K562 (cell line): Measurements from ENCODE around the gene BANK1. TPM values are rescaled to one million over a fixed set of nuclear protein-coding genes. Genes with fewer than 3 reads are reported as not detected.

Source experiments
- ATAC-seq: fragments of 200-7000 bp; cut with Tn5 transposase; 3 replicates; pipeline ENCODE4 v1.9.1; 2020; ENCODE audit warnings: moderate library complexity
- BruUV-seq: library from RNA; stranded (reverse); fragments of 400-500 nt; replicated peaks from 2 replicates; lab custom pipeline; 2021; lab: Mats Ljungman, UMichigan
- CTCF ChIA-PET: fragments of 300-600 bp; formaldehyde crosslinking; extraction: SDS; loops from one replicate; lab custom pipeline; 2021; ENCODE audit warnings: low intra/inter-chr PET ratio; lab: Yijun Ruan, JAX
- POLR2A ChIA-PET: fragments of 300-600, 350-650 bp; sonication (Branson Sonifier 250); formaldehyde crosslinking; extraction: SDS; loops from one replicate; lab custom pipeline; 2021; ENCODE audit warnings: antibody characterized with exemption, inconsistent platforms; lab: Yijun Ruan, JAX
- DNase-seq, 4 experiments: peaks; one replicate each; pipeline versions ENCODE4 v3.0.0 to v3.0.0-alpha.2; 2011 to 2018; ENCODE audit warnings: low spot score in 3 of 4, mixed read lengths in 3 of 4; ENCODE audit errors: extremely low read depth in 1 of 4
- FAIRE-seq: peaks from 2 replicates; lab custom pipeline; 2011; peaks lifted over from hg19 to GRCh38; lab: Jason Lieb, UNC
- H2AFZ ChIP-seq: 2 replicates; pipeline ENCODE4 v1.6.0; 2011; ENCODE audit warnings: low read depth, low read length, control low read depth, inconsistent platforms
- H3K27ac ChIP-seq: fragments of 200-600 bp; 3 replicates; pipeline ENCODE4 v1.8.0; 2011; ENCODE audit warnings: low read depth, mild to moderate bottlenecking, control low read depth, inconsistent platforms, low read length, moderate library complexity, mixed read lengths; ENCODE audit errors: extremely low read depth
- H3K27me3 ChIP-seq, 2 experiments: fragments of 300-600 bp in 1 of 2; 2 replicates in 1 of 2; 3 replicates in 1 of 2; pipeline versions ENCODE4 v1.6.0 to v1.8.0; 2011; ENCODE audit warnings: inconsistent platforms in 2 of 2, low read length in 2 of 2, mild to moderate bottlenecking in 1 of 2, mixed read lengths in 1 of 2, moderate library complexity in 1 of 2; ENCODE audit not compliant: control insufficient read depth in 2 of 2, insufficient read depth in 2 of 2
- H3K36me3 ChIP-seq: fragments of 300-600 bp; 3 replicates; pipeline ENCODE4 v1.8.0; 2011; ENCODE audit warnings: mild to moderate bottlenecking, low read length, inconsistent platforms; ENCODE audit not compliant: control insufficient read depth, insufficient read depth
- H3K4me1 ChIP-seq, 2 experiments: fragments of 200-600 bp in 1 of 2; replicated peaks in 1 of 2; 2 replicates in 1 of 2; 3 replicates in 1 of 2; pipeline versions ENCODE4 v1.5.1 to v1.8.0; 2011; ENCODE audit warnings: inconsistent platforms in 2 of 2, low read length in 2 of 2, mild to moderate bottlenecking in 1 of 2, mixed read lengths in 1 of 2, moderate library complexity in 1 of 2; ENCODE audit not compliant: control insufficient read depth in 2 of 2, insufficient read depth in 2 of 2
- H3K4me2 ChIP-seq: 2 replicates; pipeline ENCODE4 v1.6.1; 2011; ENCODE audit warnings: low read length, control low read depth, inconsistent platforms, mixed read lengths; ENCODE audit not compliant: insufficient read depth
- H3K4me3 ChIP-seq: fragments of 200-600 bp; sonication (generic), shearing (Covaris generic); 2 replicates; pipeline ENCODE4 v1.5.1; 2016; ENCODE audit warnings: control low read depth, inconsistent platforms
- H3K79me2 ChIP-seq: fragments of 200-600 bp; 3 replicates; pipeline ENCODE4 v1.8.0; 2011; ENCODE audit warnings: low read length, inconsistent platforms; ENCODE audit not compliant: control insufficient read depth, insufficient read depth
- H3K9ac ChIP-seq, 2 experiments: 2 replicates each; pipeline versions ENCODE4 v1.6.0 to v1.6.1; 2011; ENCODE audit warnings: low read depth in 2 of 2, low read length in 2 of 2, control low read depth in 1 of 2, inconsistent platforms in 1 of 2, mild to moderate bottlenecking in 1 of 2, mixed read lengths in 1 of 2; ENCODE audit not compliant: insufficient read depth in 1 of 2
- H3K9me1 ChIP-seq: one replicate; pipeline ENCODE4 v1.6.0; 2011; ENCODE audit warnings: inconsistent platforms, mild to moderate bottlenecking, low read length, moderate library complexity; ENCODE audit not compliant: control insufficient read depth, insufficient read depth
- H3K9me3 ChIP-seq: replicated peaks from 2 replicates; pipeline ENCODE4 v1.5.1; 2011; ENCODE audit warnings: low read depth, low read length, inconsistent platforms; ENCODE audit not compliant: control insufficient read depth, insufficient read depth
- H4K20me1 ChIP-seq: replicated peaks from 2 replicates; pipeline ENCODE4 v1.6.1; 2011; ENCODE audit warnings: low read length, inconsistent platforms, mixed read lengths; ENCODE audit not compliant: control insufficient read depth, insufficient read depth
- BRF1 ChIP-seq: IDR thresholded peaks from 3 replicates; pipeline ENCODE4 v1.6.1; 2011; ENCODE audit warnings: borderline replicate concordance, mild to moderate bottlenecking; ENCODE audit not compliant: insufficient read length; ENCODE audit errors: extremely low read depth
- CCNT2 ChIP-seq: IDR thresholded peaks from 2 replicates; pipeline ENCODE4 v1.6.1; 2011; ENCODE audit warnings: borderline replicate concordance, low read depth, mild to moderate bottlenecking, moderate library complexity, mixed read lengths, low read length; ENCODE audit not compliant: insufficient read length; ENCODE audit errors: extremely low read depth
- IRF9 ChIP-seq: fragments of 450-650 bp; IDR thresholded peaks from 2 replicates; pipeline ENCODE4 v1.6.1; 2016; ENCODE audit warnings: missing biosample characterization, missing genetic modification characterization
- KLF6 ChIP-seq: fragments of 250-450 bp; sonication (Bioruptor Pico); IDR thresholded peaks from 2 replicates; pipeline ENCODE4 v1.4.0; 2020; ENCODE audit warnings: mild to moderate bottlenecking, moderate library complexity, borderline replicate concordance
- REST ChIP-seq, 2 experiments: fragments of 450-650 bp; formaldehyde crosslinking in 1 of 2; IDR thresholded peaks; 2 replicates each; pipeline versions ENCODE4 v1.4.0 to v1.6.1; 2014 to 2020; ENCODE audit warnings: mild to moderate bottlenecking in 2 of 2, borderline replicate concordance in 1 of 2, low read depth in 1 of 2
- ZNF431 ChIP-seq: sonication (generic); formaldehyde crosslinking; IDR thresholded peaks from 2 replicates; pipeline ENCODE4 v1.8.0; 2022; ENCODE audit warnings: mild to moderate bottlenecking, missing genetic modification reagents
- ZNF609 ChIP-seq: sonication (generic); formaldehyde crosslinking; IDR thresholded peaks from 2 replicates; pipeline ENCODE4 v1.8.1; 2023; ENCODE audit warnings: missing genetic modification reagents, mild to moderate bottlenecking, borderline replicate concordance
- WGBS: fragments of 100-300 bp; shearing (Covaris generic); methylation state at CpG from one replicate; pipeline ENCODE4 v1.1.6; 2016; ENCODE audit warnings: low coverage, mixed read lengths; ENCODE audit not compliant: insufficient coverage; ENCODE audit errors: missing lambda C conversion rate; 5-methylcytosine and 5-hydroxymethylcytosine counted together
- in situ Hi-C: fragments of 300-500 bp; cut with MboI; formaldehyde crosslinking; loops from 4 replicates; pipeline ENCODE4 v1.15.0; 2018; ENCODE audit warnings: inconsistent platforms, mixed read lengths
- intact Hi-C: fragments of 100-400 bp; cut with micrococcal nuclease; formaldehyde crosslinking; loops from 2 replicates; pipeline ENCODE4 v1.14.2; 2022
- polyA plus RNA-seq, 8 experiments: library from polyadenylated mRNA; depleted of rRNA in 4 of 8; stranded (reverse) in 5 of 8; unstranded in 3 of 8; fragments of >200 nt; fragmentation: Nextera tagmentation in 2 of 8; fragmentation: Illumina TruSeq in 1 of 8; extraction: Ambion mirVana in 2 of 8; extraction: Trizol in 1 of 8; gene quantifications; 2 replicates each; pipeline versions ENCODE4 v1.2.1 to v1.2.3, GENCODE V29; 2011 to 2014; ENCODE audit warnings: inconsistent platforms in 1 of 8, missing spikeins in 1 of 8
- total RNA-seq, 7 experiments: library from RNA; depleted of rRNA in 6 of 7; stranded (reverse); fragments of >200 nt in 6 of 7; fragmentation: Illumina TruSeq in 2 of 7; extraction: Trizol in 2 of 7; gene quantifications; 2 replicates each; pipeline versions ENCODE4 v1.2.1 to v1.2.3, GENCODE V29; 2011 to 2021; ENCODE audit warnings: low replicate concordance in 1 of 7

BANK1 gene
- total and polyA plus RNA-seq, 9 of the 15 experiments (the other 6 are each of a cell fraction or from before 2014, with no cell fraction given), result not detected

GRCh38 chr4:101862595-101862994 is 72.1 kb downstream of the BANK1 start:
- H3K27me3 ChIP-seq, result no peaks in the 10 kb centered on the region
- H3K27ac ChIP-seq, result no peak overlapping the region
- ATAC-seq (no peak), DNase-seq (no peak), FAIRE-seq (no peak)
- H2AFZ ChIP-seq, result no peak overlapping the region
- CTCF ChIA-PET, result no interaction called here
- H3K4me1 ChIP-seq, result no peaks in the 10 kb centered on the region
- intact Hi-C loops (no loop called here), in situ Hi-C loops (no loop called here)
- H4K20me1 ChIP-seq, result no peaks in the 10 kb centered on the region
- 0% methylated on average over 2 of the region's 2 CpGs for WGBS
- no peaks in the 10 kb centered on the region for H3K79me2 ChIP-seq
- POLR2A ChIA-PET, result no interaction called here
- no peak overlapping the region for H3K9ac ChIP-seq
- 0 out of 2 replicates have a peak, but pooled peaks cover 2% of the 10 kb centered on the region for H3K9me3 ChIP-seq
- no peak overlapping the region for H3K4me2 ChIP-seq
- no peak overlapping the region for H3K4me3 ChIP-seq
- H3K9me1 ChIP-seq, result no peaks in the 10 kb centered on the region
- no TSS peak for BruUV-seq
- no peaks in the 10 kb centered on the region for H3K36me3 ChIP-seq
- no peak for TF ChIP-seq KLF6 (CRISPR knock-in tag)
- TF ChIP-seq CCNT2, result no peak
- TF ChIP-seq BRF1, result no peak
- TF ChIP-seq IRF9 (tag), result no peak
- TF ChIP-seq ZNF431, result no peak
- TF ChIP-seq REST (IDR thresholded peaks at IDR 0.05; ENCODE audit: borderline replicate concordance), result no peak
- no peak for TF ChIP-seq REST (CRISPR knock-in tag; IDR thresholded peaks at IDR 0.05; ENCODE audit: low read depth)
- no peak for TF ChIP-seq ZNF609
